Stimulated activated CD8-positive, alpha-beta memory T cell treated with anti-CD3 and anti-CD28 coated beads, Interleukin-4, amount 100 ng/mL, for 4 hours (primary cell): ENCODE measurements around the gene SERPINA6.
"Not testable (repeated sequence)": the region's sequence is repeated elsewhere in the genome, so short reads cannot be mapped to it uniquely, and the experiment has no call there.

Source experiments
- DNase-seq, 2 donors: peaks; one replicate each; pipeline ENCODE4 v3.0.0-alpha.2; 2020; ENCODE audit warnings: low read depth in 2 of 2, low spot score in 1 of 2

Gene SERPINA6

GRCh38 chr14:94293578-94293924, 29.6 kb downstream of the SERPINA6 start:
- DNase-seq, result no peak

DNA sequence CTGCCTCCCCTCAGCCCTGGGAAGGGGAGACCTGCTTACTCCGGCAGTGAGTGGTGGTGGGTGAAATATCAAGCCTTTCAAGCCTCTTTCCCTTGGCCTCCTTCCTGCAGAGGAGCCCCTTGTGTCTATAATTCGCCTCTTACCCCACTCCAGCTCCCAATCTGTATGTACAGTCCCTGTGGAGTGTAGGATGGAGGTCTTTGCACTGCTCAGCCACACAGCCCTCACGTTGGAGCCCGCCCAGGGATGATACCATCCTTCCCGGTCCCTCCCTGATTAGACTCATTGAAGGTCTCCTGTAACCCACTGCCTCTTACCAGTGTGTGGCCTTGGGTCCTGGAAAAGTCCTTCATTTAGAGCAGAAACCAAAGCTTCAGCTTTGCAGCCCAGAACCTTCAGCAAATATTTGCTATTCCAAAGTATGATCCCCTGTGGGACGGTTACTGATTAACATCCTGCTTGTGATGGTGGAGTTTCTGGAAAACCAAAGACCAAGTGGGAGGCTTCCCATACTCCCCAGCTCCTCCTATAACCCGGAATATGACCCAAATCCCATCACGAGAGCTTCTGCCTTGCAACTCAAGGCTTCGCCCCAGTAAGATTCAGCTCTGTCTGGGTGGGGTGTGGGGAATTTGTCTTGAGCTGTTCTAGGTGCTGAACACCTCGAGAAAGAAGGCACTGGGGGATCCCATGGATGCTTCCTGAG, 30.1 kb downstream of the SERPINA6 start, which contains the start of gene SERPINA10:
SERPINA10 (minus strand) TSS at position 397 of the 706 bp plus-strand sequence. CDS start 2,675 bp downstream, outside the sequence.
- DNase-seq, result no peak

DNA sequence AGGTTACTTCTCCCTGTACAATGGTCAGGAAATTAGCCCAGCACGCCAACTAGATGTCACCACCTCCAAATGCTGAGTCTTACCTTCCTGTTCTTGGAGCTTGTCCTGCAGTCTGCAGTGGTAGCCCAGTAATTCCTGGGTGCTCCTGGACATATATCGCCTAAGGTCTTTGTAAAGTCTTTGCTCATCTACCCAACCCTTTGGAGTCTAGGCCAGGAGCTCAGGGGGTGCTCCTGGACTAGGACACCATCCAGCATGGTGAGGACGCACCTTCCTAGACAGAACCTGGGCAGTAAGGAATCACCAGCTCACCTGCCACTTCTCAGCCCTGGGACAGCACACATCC, 30.6 kb downstream of the SERPINA6 start:
- DNase-seq, result no peak

GRCh38 chr14:94291906-94292525, 31.1 kb downstream of the SERPINA6 start:
- no peak for DNase-seq

- no peak for DNase-seq
Measured at GRCh38 chr14:94291159-94291905, 31.8 kb downstream of the SERPINA6 start.

DNA sequence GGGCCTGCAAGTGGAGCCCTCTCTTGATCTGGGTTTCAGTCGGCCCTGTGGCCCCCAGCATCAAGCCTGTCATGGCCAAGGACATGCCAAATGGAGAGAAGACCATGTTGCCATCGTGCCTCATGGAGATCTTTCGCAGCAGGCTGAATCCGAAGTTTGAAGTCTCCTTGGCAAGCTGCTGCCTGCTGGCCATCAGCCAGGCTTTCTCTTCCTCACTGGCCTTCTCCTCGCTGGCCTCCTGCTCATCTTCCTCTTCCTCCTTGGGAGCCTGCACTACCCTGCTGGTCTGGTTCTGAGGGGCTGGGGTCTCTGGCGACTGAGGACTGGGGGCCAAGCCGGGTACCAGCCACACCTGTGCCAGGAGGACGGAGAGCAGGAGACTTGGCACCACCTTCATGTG, 32.9 kb downstream of the SERPINA6 start:
- no peak for DNase-seq

GRCh38 chr14:94288610-94289465, 34.3 kb downstream of the SERPINA6 start:
- no peak for DNase-seq

DNA sequence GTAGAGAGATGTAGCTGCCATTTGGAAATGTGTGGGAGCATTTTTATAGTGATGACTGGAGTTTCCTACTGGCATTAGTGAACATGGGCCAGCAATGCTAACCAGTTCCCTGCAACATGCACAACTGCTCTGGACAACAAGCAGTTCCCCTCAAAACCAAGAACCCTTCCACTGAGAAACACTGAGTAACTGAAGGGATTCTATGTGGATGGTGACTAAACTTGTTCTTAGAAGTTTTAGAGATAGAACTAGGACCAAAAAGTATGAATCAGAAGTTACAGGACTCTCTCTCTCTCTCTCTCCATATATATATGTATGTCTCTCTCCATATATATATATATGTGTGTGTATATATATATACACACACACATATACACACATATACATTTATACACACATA, 38.0 kb downstream of the SERPINA6 start:
- DNase-seq, result no peak

DNA sequence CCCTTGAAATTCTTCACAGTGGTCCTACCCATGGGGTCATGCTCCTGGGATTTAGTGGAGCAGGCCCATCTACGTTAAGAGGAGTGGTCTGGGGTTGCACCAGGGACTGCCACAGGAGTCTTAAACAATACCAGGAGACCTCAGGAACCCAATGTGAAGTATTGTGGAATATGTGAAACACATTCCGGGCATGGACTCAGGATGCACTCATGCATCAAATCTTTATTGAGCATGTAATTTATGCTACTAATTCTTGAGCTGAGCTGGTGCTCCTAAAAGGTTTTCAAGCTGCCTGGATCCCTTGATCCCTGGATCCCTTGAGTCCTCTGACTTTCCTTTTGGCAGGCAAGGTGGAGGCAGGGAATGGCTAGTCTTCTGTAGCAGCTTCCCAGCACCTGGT, 38.9 kb downstream of the SERPINA6 start:
- DNase-seq, result no peak

GRCh38 chr14:94282991-94283723, 40.0 kb downstream of the SERPINA6 start:
- no peak for DNase-seq

DNA sequence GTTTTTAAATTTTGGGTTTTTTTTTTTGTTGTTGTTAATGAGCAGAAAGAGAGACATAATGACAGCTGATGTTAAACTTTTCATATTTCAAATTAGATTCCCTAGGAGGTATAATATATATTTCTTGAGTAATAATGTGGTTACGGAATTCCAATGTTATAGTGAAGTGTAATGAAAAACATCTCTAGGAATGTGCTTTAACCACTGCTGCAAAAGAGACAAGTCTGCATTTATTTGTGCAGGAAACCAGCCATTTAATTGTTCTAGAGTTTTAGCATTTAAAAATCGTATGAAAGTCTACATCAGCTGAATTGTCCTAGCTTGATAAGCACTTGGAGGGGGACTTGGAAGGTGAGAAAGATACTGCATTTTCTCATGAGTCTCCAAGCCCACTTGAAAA, 44.4 kb downstream of the SERPINA6 start:
- no peak for DNase-seq

GRCh38 chr14:94276898-94277561, 46.1 kb downstream of the SERPINA6 start:
- DNase-seq, result not testable (repeated sequence)

- DNase-seq, result no peak
Measured at GRCh38 chr14:94269156-94269555, 54.0 kb downstream of the SERPINA6 start.

- DNase-seq, result not testable (repeated sequence)
Measured at GRCh38 chr14:94268582-94268981, 54.6 kb downstream of the SERPINA6 start.

- no peak for DNase-seq
Measured at GRCh38 chr14:94267352-94267751, 55.8 kb downstream of the SERPINA6 start.

DNA sequence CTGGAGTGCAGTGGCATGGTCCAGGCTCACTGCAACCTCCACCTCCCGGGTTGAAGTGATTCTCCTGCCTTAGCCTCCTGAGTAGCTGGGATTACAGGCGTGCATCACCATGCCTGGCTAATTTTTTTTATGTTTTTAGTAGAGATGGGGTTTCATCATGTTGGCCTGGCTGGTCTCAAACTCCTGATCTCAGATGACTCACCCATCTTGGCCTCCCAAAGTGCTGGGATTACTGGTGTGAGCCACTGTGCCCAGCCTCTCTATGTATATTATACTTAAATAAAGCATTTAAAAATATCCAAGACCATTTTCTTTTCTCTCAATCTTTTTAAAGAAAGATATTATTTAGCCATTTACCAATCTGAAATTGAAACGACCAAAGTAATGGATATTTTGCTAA, 58.9 kb downstream of the SERPINA6 start:
- DNase-seq, result not testable (repeated sequence)
